HPDE6-E6E7 (cell line): ENCODE data around the gene UGT1A4.
"Not testable (repeated sequence)": the region's sequence is repeated elsewhere in the genome, so short reads cannot be mapped to it uniquely, and the experiment has no call there.

Experiments used
- DNase-seq: peaks from one replicate; pipeline ENCODE4 v3.0.0; 2011; ENCODE audit warnings: missing footprints; ENCODE audit errors: extremely low spot score

The UGT1A4 gene

GRCh38 chr2:233700028-233700635 is 18.4 kb upstream of the UGT1A4 start:
- no peak for DNase-seq

GRCh38 chr2:233700842-233701241 is 17.7 kb upstream of the UGT1A4 start:
- not testable (repeated sequence) for DNase-seq

DNA sequence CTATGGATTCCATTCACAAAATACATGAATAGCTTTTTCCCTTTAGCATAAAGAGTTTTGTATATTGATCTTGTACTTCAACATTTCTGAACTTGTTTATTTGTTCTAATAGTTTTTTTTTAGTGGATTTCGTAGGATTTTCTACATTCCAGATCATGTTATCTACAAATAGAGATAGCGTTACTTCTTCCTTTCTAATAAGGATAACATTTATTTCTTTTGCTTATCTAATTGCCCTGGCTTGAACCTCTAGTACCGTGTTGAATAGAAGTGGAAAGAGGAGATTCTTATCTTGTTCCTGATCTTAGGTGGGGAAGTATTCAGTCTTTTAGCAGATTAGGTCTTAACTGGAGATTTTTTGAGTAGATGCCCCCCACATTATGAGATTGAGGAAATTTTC is 16.3 kb upstream of the UGT1A4 start:
- DNase-seq, result no peak

DNA sequence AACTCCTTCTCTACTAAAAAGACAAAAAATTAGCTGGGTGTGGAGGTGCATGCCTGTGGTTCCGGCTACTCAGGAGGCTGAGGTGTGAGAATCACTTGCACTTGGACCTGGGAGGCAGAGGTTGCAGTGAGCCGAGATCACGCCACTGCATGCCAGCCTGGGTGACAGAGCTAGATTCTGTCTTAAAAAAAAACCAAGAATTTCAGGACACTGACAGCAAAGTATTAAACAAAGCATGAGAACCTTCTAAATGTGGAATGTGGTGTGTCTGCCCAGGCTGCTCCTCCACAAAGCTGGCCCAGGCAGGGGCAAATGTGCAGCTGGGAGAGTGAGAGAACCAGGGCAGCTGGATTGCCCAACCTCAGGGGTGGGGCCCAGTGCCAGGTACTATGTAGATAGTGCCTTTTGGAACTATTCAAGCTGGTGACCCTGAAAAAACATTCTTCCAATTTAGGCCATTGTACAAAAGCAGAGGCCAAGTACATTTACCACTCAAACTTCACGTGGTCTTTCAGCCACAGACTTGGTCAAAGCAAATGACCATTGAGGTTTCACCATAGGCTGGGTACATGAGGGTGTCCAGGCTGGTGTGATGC is 12.5 kb upstream of the UGT1A4 start:
- DNase-seq, result no peak

- DNase-seq, result no peak
These were observed 11.8 kb upstream of the UGT1A4 start for GRCh38 chr2:233706720-233707119.

- DNase-seq, result no peak
These were observed 10.4 kb upstream of the UGT1A4 start for GRCh38 chr2:233707940-233708644.

DNA sequence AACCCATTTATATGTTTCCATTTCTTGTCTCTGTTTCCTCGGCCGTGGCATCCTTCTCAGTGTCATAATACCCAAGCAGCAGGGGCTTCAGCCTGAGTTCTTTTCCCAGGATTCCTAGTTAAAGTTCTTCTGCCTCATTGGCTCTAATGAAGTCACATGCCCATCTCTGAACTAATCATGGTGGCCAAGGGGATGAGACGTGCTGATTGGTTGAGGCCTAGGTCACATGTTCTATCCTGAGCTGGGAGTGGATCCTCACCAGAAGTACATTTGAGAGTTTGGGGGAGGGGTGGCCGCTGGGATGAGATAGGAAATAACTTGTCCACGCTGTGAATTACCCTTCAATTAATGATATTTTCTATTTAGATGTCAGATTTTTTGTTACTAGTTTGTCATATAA is 9.6 kb upstream of the UGT1A4 start:
- no peak for DNase-seq

- peak; percentile 63 for DNase-seq
These were observed 7.1 kb upstream of the UGT1A4 start for GRCh38 chr2:233711312-233712008.

DNA sequence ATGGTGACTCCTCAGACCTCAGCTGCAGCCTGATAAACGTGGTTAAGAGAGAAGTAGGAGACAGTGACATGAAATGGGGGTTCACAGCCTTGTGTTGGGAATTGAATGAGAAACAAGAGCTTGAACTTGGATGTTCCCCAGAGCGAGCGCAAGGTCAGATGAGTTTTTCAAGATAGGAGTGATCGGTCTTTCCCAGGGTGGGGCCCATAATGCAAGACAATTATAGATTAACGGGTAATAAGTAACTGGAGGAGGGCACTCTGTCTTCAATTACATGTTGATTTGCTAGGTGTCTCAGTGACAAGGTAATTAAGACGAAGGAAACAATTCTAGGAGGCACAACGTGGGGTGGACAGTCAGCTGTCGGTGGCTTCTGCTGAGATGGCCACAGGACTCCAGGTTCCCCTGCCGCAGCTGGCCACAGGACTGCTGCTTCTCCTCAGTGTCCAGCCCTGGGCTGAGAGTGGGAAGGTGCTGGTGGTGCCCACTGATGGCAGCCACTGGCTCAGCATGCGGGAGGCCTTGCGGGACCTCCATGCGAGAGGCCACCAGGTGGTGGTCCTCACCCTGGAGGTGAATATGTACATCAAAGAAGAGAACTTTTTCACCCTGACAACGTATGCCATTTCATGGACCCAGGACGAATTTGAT is 5.8 kb upstream of the UGT1A4 start, which contains the start of gene UGT1A5:
Gene UGT1A5, plus strand, starts transcription at position 297 of the 651 bp plus-strand sequence. Its CDS starts 85 bp downstream, at position 382.
- no peak for DNase-seq

DNA sequence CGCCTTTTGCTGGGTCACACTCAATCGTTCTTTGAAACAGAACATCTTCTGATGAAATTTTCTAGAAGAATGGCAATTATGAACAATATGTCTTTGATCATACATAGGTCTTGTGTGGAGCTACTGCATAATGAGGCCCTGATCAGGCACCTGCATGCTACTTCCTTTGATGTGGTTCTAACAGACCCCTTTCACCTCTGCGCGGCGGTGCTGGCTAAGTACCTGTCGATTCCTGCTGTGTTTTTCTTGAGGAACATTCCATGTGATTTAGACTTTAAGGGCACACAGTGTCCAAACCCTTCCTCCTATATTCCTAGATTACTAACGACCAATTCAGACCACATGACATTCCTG is 5.3 kb upstream of the UGT1A4 start:
- no peak for DNase-seq

DNA sequence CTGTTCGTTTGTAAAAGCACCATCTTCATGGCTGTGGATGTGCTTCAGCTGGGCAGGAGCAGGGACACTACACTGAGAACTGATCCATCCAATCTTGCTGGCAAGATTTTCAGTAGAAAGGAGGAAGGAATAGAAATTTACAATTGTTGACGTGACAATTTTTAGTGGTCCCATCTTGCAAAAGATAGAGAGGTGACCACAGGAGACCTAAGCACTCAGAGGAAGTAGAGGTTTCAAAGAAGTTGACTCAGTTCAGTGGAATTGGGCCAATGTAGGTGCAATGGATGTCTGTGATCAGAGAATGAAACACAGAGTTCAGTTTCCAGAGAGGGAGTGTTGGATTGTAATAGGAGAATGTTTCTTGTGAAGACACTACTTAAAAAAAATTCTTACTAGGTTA is 4.4 kb upstream of the UGT1A4 start:
- DNase-seq, result no peak

GRCh38 chr2:233728723-233729301 is 10.3 kb downstream of the UGT1A4 start, which contains the start of gene UGT1A3:
Gene UGT1A3, plus strand, starts transcription at chr2:233729042. Its CDS starts 85 bp downstream, at chr2:233729127.
- DNase-seq, result no peak

DNA sequence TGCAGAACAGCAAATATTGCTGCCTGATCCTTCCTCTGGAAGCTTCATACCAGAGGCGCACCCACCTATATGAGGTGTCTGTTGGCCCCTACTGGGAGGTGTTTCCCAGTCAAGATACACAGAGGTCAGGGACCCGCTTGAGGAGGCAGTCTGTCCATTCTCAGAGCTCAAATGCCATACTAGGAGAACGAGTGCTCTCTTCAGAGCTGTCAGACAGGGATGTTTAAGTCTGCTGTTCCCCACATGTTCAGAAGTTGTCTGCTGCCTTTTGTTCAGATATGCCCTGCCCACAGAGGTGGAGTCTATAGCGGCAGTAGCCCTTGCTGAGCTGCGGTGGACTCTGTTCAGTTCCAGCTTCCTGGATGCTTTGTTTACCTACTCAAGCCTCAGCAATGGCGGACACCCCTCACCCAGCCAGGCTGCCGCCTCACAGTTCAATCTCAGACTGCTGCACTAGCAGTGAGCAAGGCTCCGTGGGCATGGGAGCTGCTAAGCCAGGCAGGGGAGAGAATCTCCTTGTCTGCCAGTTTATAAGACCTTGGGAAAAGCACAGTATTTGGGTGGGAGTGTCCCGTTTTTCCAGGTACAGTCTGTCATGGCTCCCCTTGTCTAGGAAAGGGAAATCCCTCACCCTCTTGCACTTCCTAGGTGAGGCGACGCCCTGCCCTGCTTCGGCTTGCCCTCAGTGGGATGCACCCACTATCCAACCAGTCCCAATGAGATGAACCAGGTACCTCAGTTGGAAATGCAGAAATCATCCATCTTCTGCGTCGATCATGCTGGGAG is 18.5 kb downstream of the UGT1A4 start:
- not testable (repeated sequence) for DNase-seq

- DNase-seq, result no peak
These were observed 22.3 kb downstream of the UGT1A4 start for GRCh38 chr2:233740870-233741269.

- DNase-seq, result no peak
These were observed 25.1 kb downstream of the UGT1A4 start for GRCh38 chr2:233743464-233744259.

- no peak for DNase-seq
These were observed 26.7 kb downstream of the UGT1A4 start for GRCh38 chr2:233745073-233745755.

- not testable (repeated sequence) for DNase-seq
These were observed 27.3 kb downstream of the UGT1A4 start for GRCh38 chr2:233745838-233746237.

- no peak for DNase-seq
These were observed 28.1 kb downstream of the UGT1A4 start for GRCh38 chr2:233746475-233747282.

- no peak for DNase-seq
These were observed 28.7 kb downstream of the UGT1A4 start for GRCh38 chr2:233747283-233747544.
